ENCODE data around the gene KCNJ3.

DNA sequence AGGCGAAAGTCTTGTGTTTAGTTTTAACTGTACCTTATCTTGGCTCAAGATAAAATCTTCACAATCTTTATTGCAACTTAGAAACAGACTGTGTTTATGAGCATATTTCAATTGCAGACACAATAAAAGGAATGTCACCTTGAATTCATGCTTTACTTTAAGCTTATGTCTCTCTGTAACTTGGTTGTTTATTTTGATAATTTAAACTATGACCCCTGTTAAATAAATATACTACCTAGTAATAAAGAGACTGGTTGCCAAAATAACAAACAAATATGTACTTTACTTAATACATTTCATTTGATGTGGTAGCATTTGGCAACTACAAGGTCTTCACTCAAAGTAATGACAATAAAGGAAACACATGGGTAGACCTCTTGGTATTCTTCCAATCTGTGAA, 202.6 kb downstream of the KCNJ3 start:
- TF ChIP-seq CTCF (IDR thresholded peaks at IDR 0.05): no peak
- TF ChIP-seq POLR2A (IDR thresholded peaks at IDR 0.05): no peak
